CD14-positive monocyte (primary cell): ENCODE results near the gene DNAJC6. TPM values are rescaled to one million over a fixed set of nuclear protein-coding genes. Genes with fewer than 3 reads are reported as not detected.
A peak's percentile ranks its signal among the peaks of the same experiment; 100 is the strongest.

Experiments
- DNase-seq, 3 donors: peaks; one replicate each; pipeline ENCODE4 v3.0.0-alpha.2; 2011 to 2022
- H2AFZ ChIP-seq: 2 replicates; pipeline ENCODE4 v1.6.0; 2012; ENCODE audit warnings: mild to moderate bottlenecking, low read depth, low read length, inconsistent platforms; ENCODE audit not compliant: insufficient read depth, poor library complexity, severe bottlenecking
- H3K27ac ChIP-seq, 2 donors: 1 replicate in 1 of 2; 2 replicates in 1 of 2; pipeline ENCODE4 v1.5.1; 2012 to 2013; ENCODE audit warnings: low read length in 2 of 2, control low read depth in 1 of 2, inconsistent platforms in 1 of 2, low read depth in 1 of 2, mild to moderate bottlenecking in 1 of 2
- H3K27me3 ChIP-seq, 2 donors: one replicate each; pipeline versions ENCODE4 v1.6.0 to v1.6.1; 2011 to 2013; ENCODE audit warnings: low read length in 2 of 2; ENCODE audit not compliant: control insufficient read depth in 2 of 2, insufficient read depth in 2 of 2
- H3K36me3 ChIP-seq, 2 donors: replicated peaks in 1 of 2; 1 replicate in 1 of 2; 2 replicates in 1 of 2; pipeline versions ENCODE4 v1.5.1 to v1.6.1; 2012 to 2013; ENCODE audit warnings: low read length in 2 of 2, control low read depth in 1 of 2, inconsistent platforms in 1 of 2, mild to moderate bottlenecking in 1 of 2; ENCODE audit not compliant: insufficient read depth in 2 of 2, control insufficient read depth in 1 of 2
- H3K4me1 ChIP-seq, 2 donors: 1 replicate in 1 of 2; 2 replicates in 1 of 2; pipeline versions ENCODE4 v1.5.1 to v1.6.1; 2012 to 2013; ENCODE audit warnings: low read length in 2 of 2, control low read depth in 1 of 2, inconsistent platforms in 1 of 2, mild to moderate bottlenecking in 1 of 2, moderate library complexity in 1 of 2; ENCODE audit not compliant: insufficient read depth in 2 of 2, control insufficient read depth in 1 of 2
- H3K4me2 ChIP-seq: replicated peaks from 2 replicates; pipeline ENCODE3; 2012; ENCODE audit warnings: low read length, moderate library complexity, mild to moderate bottlenecking; ENCODE audit not compliant: poor library complexity, severe bottlenecking; ENCODE audit errors: extremely low read depth
- H3K4me3 ChIP-seq, 3 experiments: fragments of 200-600 bp in 1 of 3; sonication (generic) in 1 of 3; replicated peaks in 1 of 3; 1 replicate in 2 of 3; 2 replicates in 1 of 3; pipeline ENCODE4 v1.5.1; 2011 to 2013; ENCODE audit warnings: low read length in 3 of 3, mild to moderate bottlenecking in 3 of 3, control low read depth in 2 of 3, low read depth in 2 of 3, inconsistent platforms in 1 of 3, moderate library complexity in 1 of 3
- H3K79me2 ChIP-seq: 2 replicates; pipeline ENCODE4 v1.6.0; 2012; ENCODE audit warnings: mild to moderate bottlenecking, control low read depth, inconsistent platforms, low read length, moderate library complexity; ENCODE audit not compliant: insufficient read depth
- H3K9ac ChIP-seq: 2 replicates; pipeline ENCODE4 v1.6.0; 2017; ENCODE audit warnings: low read length, mild to moderate bottlenecking; ENCODE audit not compliant: insufficient read depth, poor library complexity, severe bottlenecking
- H3K9me3 ChIP-seq, 2 donors: replicated peaks in 1 of 2; 1 replicate in 1 of 2; 2 replicates in 1 of 2; pipeline versions ENCODE4 v1.5.1 to v1.6.1; 2012 to 2013; ENCODE audit warnings: low read length in 2 of 2, control low read depth in 1 of 2; ENCODE audit not compliant: control insufficient read depth in 1 of 2, insufficient read depth in 1 of 2
- H4K20me1 ChIP-seq: 2 replicates; pipeline ENCODE4 v1.6.0; 2012; ENCODE audit warnings: mild to moderate bottlenecking, low read length, control low read depth, moderate library complexity; ENCODE audit not compliant: insufficient read depth
- H3K27ac Mint-ChIP-seq, 7 donors: one replicate each; pipeline ENCODE4 v1.8.0; 2020; ENCODE audit warnings: mild to moderate bottlenecking in 7 of 7, mixed read lengths in 7 of 7, moderate library complexity in 6 of 7, inconsistent platforms in 2 of 7
- H3K27me3 Mint-ChIP-seq, 3 donors: one replicate each; pipeline ENCODE4 v1.8.0; 2021 to 2022; ENCODE audit warnings: low read depth in 3 of 3, mild to moderate bottlenecking in 3 of 3, mixed read lengths in 3 of 3, moderate library complexity in 3 of 3, inconsistent platforms in 1 of 3
- H3K36me3 Mint-ChIP-seq, 2 donors: one replicate each; pipeline ENCODE4 v1.8.0; 2020; ENCODE audit warnings: mixed read lengths in 2 of 2, inconsistent platforms in 1 of 2, mild to moderate bottlenecking in 1 of 2
- H3K4me1 Mint-ChIP-seq: one replicate; pipeline ENCODE4 v1.8.0; 2020; ENCODE audit warnings: mild to moderate bottlenecking, mixed read lengths
- H3K4me3 Mint-ChIP-seq, 2 donors: one replicate each; pipeline ENCODE4 v1.8.0; 2020; ENCODE audit warnings: mild to moderate bottlenecking in 2 of 2, mixed read lengths in 2 of 2, moderate library complexity in 1 of 2
- H3K9me3 Mint-ChIP-seq, 7 donors: one replicate each; pipeline ENCODE4 v1.8.0; 2020 to 2022; ENCODE audit warnings: mixed read lengths in 7 of 7, mild to moderate bottlenecking in 6 of 7, moderate library complexity in 6 of 7, inconsistent platforms in 2 of 7
- WGBS: methylation state at CpG from one replicate; pipeline ENCODE4 v1.1.5; 2013; ENCODE audit warnings: missing lambda C conversion rate; ENCODE audit not compliant: insufficient coverage; 5-methylcytosine and 5-hydroxymethylcytosine counted together
- intact Hi-C, 2 donors: fragments of 100-400 bp; cut with micrococcal nuclease; formaldehyde crosslinking; loops; one replicate each; pipeline versions ENCODE4 v1.15.0 to v1.15.1; 2023
- polyA plus RNA-seq, 3 donors: library from polyadenylated mRNA; depleted of rRNA in 1 of 3; unstranded in 2 of 3; stranded (reverse) in 1 of 3; fragments of 300-500 nt in 2 of 3; fragments of >200 nt in 1 of 3; fragmentation: Illumina TruSeq in 2 of 3; gene quantifications; 1 replicate in 2 of 3; 2 replicates in 1 of 3; pipeline ENCODE4 v1.2.3, GENCODE V29; 2012 to 2021
- TF ChIP-seq, protein P1 (sequence below): fragments of 200-600 bp; IDR thresholded peaks from one replicate; pipeline ENCODE4 v1.8.0; 2022; ENCODE audit warnings: antibody characterized with exemption, mild to moderate bottlenecking

The DNAJC6 gene
- polyA plus RNA-seq, 3 donors, result 0.05 TPM; not detected in 2

DNA sequence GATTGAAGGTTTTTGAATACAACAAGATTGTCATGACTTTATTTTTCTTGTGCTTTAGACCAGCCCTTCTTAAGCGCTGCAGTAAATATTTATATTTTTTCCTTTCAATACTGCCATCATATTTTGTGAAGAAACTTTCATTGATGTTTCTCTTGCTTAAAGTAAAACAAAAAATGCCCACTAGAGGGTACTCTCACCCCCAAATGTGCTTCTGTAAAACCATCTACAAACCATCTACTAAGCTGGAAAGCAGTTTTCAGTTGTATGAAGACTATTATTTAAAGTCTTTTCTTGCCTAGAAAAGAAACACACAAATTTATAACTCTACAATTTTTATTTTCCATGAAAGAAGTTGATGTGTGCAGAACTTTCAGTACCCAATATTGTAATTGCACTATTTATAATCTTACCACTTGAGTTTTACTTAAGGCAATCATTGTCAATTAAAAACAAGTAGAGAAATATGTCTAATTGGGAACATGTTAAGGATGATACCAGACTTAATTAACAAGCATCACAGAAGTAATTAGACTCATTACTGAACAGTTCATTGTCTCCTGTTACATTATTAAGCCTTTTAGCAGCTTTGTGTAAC is 121.9 kb downstream of the DNAJC6 start:
- Histone ChIP-seq H3K4me1 (peaks cover 6 to 8% of the 10 kb centered on the region in 2 donors), H3K9ac (no peak overlapping the region), H3K4me3 (no peak overlapping the region), H4K20me1 (peaks cover 72% of the 10 kb centered on the region), H3K36me3 (peaks cover 65 to 94% of the 10 kb centered on the region in 2 donors), H3K27ac (peak overlapping the region in 1 of 2 donors; percentile 48), H3K9me3 (no peaks in the 10 kb centered on the region), H3K27me3 (no peaks in the 10 kb centered on the region), H2AFZ (no peak overlapping the region), H3K79me2 (peaks cover 19% of the 10 kb centered on the region), H3K4me2 (no peak overlapping the region)
- no peak overlapping the region for H3K4me3 Mint-ChIP-seq
- WGBS, result no CpG with 5 or more reads among the region's 1 CpG
- DNase-seq, result peak; percentile 8 to 22 (median 16)
- peak overlapping the region in 1 of 7 donors; percentile 10 for H3K27ac Mint-ChIP-seq
- peaks cover 0 to 2% (median 0%) of the 10 kb centered on the region in 7 donors for H3K9me3 Mint-ChIP-seq
- no peaks in the 10 kb centered on the region for H3K27me3 Mint-ChIP-seq
- TF ChIP-seq, protein P1, sequence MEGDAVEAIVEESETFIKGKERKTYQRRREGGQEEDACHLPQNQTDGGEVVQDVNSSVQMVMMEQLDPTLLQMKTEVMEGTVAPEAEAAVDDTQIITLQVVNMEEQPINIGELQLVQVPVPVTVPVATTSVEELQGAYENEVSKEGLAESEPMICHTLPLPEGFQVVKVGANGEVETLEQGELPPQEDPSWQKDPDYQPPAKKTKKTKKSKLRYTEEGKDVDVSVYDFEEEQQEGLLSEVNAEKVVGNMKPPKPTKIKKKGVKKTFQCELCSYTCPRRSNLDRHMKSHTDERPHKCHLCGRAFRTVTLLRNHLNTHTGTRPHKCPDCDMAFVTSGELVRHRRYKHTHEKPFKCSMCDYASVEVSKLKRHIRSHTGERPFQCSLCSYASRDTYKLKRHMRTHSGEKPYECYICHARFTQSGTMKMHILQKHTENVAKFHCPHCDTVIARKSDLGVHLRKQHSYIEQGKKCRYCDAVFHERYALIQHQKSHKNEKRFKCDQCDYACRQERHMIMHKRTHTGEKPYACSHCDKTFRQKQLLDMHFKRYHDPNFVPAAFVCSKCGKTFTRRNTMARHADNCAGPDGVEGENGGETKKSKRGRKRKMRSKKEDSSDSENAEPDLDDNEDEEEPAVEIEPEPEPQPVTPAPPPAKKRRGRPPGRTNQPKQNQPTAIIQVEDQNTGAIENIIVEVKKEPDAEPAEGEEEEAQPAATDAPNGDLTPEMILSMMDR, result peak; percentile 67
- peaks cover 19% of the 10 kb centered on the region for H3K4me1 Mint-ChIP-seq
- H3K36me3 Mint-ChIP-seq, result peaks cover 72 to 73% of the 10 kb centered on the region in 2 donors
- intact Hi-C loops, result no loop called here

- H3K9me3 Mint-ChIP-seq, result peaks cover 0 to 2% (median 0%) of the 10 kb centered on the region in 7 donors
- no peak overlapping the region for H3K27ac ChIP-seq
- no peak overlapping the region for H3K4me3 ChIP-seq
- H3K9ac ChIP-seq, result no peak overlapping the region
- no peak overlapping the region for H3K27ac Mint-ChIP-seq
- H3K79me2 ChIP-seq, result peaks cover 7% of the 10 kb centered on the region
- peaks cover 19% of the 10 kb centered on the region for H3K4me1 Mint-ChIP-seq
- no peak overlapping the region for H2AFZ ChIP-seq
- H3K36me3 Mint-ChIP-seq, result peaks cover 62 to 64% of the 10 kb centered on the region in 2 donors
- no peak overlapping the region for H3K4me2 ChIP-seq
- no peaks in the 10 kb centered on the region for H3K9me3 ChIP-seq
- no peaks in the 10 kb centered on the region for H3K27me3 ChIP-seq
- H3K27me3 Mint-ChIP-seq, result no peaks in the 10 kb centered on the region
- TF ChIP-seq, protein P1, result no peak
- peaks cover 6 to 8% of the 10 kb centered on the region in 2 donors for H3K4me1 ChIP-seq
- peaks cover 56% of the 10 kb centered on the region for H4K20me1 ChIP-seq
- no peak overlapping the region for H3K4me3 Mint-ChIP-seq
- no peak for DNase-seq
- H3K36me3 ChIP-seq, result peaks cover 51 to 85% of the 10 kb centered on the region in 2 donors
- WGBS, result no CpG with 5 or more reads among the region's 8 CpGs
- intact Hi-C loops, result no loop called here
Measured at GRCh38 chr1:65432918-65433317, 123.6 kb downstream of the DNAJC6 start.
